Body of pancreas (tissue), 4 donors: ENCODE data around the gene FBXO41.

Experiments
- POLR2A ChIP-seq, 3 donors: fragments of 450-650 bp; IDR thresholded peaks; one replicate each; pipeline ENCODE4 v1.6.1; 2016; ENCODE audit warnings: antibody characterized with exemption in 3 of 3, mild to moderate bottlenecking in 2 of 3
- TF ChIP-seq, protein P1 (sequence below), 7 experiments: fragments of 450-650 bp in 4 of 7; fragments of 200-600 bp in 3 of 7; sonication (generic) in 3 of 7; IDR thresholded peaks; one replicate each; pipeline ENCODE4 v1.5.1; 2016 to 2019; ENCODE audit warnings: antibody characterized with exemption in 7 of 7

DNA sequence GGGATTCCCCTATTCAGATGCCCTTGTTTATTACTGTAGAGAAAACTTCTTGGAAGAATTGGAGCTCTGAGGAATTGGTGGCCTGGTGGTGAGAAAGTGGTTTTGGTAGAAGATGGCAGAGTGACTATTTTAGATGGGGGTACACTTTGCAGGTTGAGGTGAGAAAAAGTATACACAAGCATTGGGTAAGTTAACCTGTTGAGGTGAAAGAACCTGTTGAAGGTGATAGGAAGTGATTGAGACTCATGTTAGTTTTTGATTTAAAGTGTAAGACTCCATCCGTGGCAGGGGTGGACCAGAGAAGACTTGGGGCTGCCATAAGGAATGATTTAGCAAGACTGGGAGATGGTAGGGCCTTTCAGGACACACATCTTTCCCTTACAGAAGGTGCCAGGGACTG lies 47.1 kb downstream of the FBXO41 start:
- TF ChIP-seq POLR2A (IDR thresholded peaks at IDR 0.05), result no peak
- TF ChIP-seq, protein P1, sequence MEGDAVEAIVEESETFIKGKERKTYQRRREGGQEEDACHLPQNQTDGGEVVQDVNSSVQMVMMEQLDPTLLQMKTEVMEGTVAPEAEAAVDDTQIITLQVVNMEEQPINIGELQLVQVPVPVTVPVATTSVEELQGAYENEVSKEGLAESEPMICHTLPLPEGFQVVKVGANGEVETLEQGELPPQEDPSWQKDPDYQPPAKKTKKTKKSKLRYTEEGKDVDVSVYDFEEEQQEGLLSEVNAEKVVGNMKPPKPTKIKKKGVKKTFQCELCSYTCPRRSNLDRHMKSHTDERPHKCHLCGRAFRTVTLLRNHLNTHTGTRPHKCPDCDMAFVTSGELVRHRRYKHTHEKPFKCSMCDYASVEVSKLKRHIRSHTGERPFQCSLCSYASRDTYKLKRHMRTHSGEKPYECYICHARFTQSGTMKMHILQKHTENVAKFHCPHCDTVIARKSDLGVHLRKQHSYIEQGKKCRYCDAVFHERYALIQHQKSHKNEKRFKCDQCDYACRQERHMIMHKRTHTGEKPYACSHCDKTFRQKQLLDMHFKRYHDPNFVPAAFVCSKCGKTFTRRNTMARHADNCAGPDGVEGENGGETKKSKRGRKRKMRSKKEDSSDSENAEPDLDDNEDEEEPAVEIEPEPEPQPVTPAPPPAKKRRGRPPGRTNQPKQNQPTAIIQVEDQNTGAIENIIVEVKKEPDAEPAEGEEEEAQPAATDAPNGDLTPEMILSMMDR (IDR thresholded peaks at IDR 0.05), result no peak
